NCI-H187 (cell line): ENCODE measurements around the gene NDRG4.
"Not testable (repeated sequence)": the region's sequence is repeated elsewhere in the genome, so short reads cannot be mapped to it uniquely, and the experiment has no call there.

ENCODE experiments used
- DNase-seq, 2 experiments: peaks; one replicate each; lab custom pipeline; 2025; lab: John Stamatoyannopoulos, UW

Gene NDRG4

DNA sequence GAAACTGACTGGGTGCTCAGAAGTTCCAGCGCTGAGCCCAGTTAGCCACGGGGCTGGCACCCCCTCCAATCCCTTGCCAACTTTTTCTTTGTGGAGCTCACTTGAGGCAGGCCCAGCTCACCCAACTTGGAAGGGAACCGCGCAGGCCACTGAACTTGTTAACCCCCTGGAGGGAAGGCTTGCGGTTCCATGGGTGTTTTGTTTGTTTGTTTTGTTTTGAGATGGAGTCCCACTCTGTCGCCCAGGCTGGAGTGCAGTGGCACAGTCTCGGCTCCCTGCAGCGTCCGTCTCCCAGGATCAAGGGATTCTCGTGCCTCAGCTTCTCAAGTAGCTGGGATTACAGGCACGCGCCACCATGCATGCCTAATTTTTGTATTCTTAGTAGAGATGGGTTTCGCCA lies 34.1 kb upstream of the NDRG4 start:
- DNase-seq, result no peak

DNA sequence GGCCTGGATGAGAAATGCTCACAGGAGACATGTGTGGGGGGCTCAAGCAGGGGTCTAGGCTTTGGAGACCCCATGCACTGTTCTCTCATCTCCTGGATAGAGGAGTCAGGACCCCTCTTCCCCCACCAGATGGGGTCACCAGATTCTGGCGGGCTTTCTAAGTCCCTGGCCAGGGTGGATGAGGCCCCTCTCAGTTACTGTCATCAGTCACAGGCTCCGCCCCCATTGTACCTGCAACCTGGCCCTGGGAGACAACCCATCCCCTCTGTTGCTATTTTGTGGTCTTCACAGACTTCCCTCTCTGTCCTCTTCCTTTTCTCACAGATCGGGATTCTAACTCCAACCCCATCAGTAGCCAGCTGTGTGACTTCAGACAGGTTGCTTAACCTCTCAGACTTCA lies 33.5 kb upstream of the NDRG4 start:
- no peak for DNase-seq

DNA sequence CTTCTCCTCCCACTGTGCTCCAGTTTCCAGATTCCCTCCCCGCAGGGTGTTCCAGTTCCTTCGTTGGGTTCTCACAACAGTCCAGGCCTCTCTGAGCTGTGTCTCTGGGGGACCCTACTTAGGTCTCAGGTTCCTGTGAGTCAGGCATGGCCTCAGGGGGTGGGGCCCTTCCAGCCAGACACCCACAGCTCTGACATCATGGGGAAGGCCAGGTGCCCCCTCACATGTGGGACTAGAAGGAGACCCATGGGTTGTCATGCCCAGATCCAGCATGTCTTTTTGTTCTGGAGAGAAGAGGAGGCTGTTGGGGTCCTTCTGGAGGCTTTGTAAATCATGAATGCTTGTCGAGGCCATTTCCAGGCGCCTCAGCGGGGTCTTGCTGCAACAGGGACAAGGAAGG lies 32.0 kb upstream of the NDRG4 start:
- no peak for DNase-seq

DNA sequence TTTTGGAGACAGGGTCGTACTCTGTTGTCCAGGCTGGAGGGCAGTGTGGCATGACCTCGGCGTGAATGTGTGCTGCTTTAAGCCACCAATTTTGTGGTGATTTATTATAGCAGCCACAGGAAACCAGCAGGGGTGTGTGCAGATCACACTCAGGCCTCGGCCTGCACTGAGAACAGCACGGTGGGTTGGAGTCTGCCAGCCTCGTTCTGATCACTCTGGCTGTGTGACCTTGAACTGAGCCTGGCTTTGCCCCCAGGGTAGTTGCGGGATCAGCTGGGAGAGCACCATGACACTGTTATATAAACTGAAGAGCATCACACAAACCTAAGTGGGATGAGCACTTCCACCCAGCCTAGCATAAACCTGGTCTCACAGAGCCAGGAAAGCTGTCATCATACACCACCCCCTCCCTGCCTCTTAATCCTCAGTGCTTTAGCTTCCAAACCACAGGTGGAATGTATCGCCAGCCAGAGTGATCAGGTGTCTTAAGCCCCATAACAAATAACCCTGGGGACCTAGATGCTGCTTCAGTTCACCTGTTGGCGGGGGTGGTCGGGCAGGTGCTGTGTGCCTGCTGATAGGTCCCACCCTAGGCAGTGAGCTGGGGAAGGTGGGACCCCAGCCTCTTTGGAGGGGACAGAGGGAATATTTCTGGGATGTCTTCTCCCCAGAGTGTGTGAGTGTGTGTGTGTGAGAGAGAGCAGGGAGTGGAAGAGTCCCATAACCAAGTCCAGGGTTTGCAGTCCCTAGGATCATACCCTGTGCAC lies 28.6 kb upstream of the NDRG4 start:
- DNase-seq, result no peak

DNA sequence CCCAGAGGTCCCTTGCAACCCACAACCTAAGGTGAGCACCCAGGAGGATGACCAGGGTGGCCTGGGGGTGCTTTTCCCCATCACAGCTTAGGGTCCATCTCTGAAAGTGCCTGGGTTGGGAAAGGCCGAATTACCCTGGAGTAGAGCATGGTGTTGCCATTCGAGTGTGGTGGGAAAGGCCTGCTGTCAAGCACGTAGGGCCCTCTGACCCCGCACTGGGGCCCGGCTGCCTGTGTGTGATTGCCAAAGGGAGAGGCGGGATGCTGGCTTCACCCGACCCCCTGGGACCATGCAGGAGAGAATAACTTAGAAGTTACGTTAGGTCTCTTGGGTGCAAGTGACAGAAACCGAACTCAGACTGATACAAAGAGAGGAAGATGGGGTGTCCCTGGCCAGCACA lies 27.7 kb upstream of the NDRG4 start:
- DNase-seq, result no peak

DNA sequence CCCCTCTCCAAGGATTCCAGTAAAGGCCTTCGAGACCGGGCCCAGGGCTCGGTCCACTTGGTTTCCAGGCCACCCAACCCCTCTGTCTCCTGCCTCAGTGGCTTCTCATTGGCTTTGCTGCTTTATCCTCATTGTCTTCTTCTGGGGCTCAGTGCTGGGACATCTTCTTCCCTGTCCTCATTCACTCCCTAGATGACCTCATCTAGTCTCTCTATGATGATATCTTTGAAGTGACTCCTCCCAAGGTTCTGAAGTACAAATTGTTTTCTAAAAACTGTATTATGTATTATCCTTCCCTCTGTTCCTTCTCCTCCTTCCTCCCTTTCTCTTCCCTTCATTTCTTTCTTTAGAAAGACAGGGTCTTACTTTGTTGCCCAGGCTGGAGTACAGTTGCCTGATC lies 27.1 kb upstream of the NDRG4 start:
- DNase-seq, result no peak

DNA sequence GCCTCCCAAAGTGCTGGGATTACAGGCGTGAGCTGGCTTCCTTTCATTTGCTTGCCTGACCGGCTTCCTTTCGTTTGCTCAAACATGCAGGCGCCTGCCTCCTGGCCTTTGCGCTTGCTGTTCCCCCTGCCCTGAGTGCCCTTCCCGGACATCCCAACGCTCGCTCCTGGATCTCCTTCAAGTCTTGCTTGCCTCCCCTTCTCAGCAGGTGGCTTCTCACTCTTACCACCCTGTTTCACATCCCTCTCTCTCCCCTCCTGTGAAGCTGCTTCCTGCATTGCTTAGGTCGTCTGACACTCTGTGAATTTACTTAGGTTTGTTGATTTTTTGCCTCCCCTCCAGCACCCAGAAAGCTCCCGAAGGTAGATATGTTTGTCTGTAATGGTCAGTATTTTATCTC lies 25.6 kb upstream of the NDRG4 start:
- DNase-seq, result no peak

DNA sequence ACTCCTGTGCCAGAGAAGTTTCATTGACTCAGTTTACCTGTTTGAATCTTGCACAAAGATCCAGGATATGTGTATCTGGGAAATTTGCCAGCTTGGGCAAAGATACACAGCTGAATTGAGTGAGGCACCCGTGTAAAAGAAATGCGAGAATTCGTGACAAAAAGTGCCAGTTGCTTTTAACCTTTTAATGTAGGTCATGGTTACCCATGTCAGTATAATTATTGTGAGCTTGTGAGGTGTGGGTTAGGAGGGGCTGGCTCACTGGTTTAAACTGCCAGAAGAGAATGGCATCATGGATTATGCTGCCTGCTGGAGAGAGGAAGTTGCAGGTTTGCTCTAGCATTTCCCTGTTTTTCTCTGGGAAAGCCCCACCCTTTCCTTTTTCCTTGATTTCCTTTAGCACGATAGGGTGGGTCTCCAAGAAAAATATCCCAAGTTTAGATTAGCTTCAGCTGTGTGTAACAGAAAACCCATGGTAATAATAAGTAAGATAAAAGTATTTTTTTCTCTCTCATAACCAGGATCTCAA lies 24.8 kb upstream of the NDRG4 start:
- DNase-seq, result no peak

DNA sequence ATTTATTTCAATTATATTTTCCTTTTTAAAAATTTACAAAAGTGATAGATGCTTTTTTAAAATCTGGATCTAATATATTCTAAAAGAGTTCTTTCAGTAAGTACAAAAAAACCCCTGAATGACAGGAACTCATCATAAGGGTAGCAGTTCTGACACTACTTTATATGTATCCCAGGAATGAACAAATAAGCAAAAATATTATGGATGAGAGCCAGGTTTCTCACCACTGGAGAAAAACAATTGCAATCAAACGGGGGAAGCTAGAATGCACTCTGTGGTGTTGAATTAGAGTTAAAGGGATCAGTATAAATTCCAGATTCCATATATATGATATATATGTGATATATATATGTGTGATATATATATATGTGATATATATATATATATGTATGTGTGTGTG lies 23.2 kb upstream of the NDRG4 start:
- DNase-seq, result no peak

DNA sequence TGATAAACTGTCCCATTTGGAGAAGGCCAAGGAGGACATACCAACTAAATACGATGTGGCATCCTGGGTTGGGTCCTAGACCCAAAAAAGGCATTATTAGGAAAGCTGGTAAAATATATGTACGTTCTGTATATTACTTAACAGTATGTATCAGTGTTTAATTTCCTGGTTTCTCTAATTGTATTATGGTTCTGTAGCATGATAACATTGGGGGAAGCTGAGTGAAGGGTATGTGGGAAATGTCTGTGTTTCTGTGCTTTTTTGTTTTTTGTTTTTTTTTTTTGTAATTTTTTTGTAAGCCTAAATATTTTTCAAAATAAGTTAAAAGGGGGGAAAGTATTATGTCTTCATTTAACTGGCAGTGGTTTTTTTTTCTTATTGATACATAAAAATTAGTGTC lies 21.5 kb upstream of the NDRG4 start:
- DNase-seq, result no peak

DNA sequence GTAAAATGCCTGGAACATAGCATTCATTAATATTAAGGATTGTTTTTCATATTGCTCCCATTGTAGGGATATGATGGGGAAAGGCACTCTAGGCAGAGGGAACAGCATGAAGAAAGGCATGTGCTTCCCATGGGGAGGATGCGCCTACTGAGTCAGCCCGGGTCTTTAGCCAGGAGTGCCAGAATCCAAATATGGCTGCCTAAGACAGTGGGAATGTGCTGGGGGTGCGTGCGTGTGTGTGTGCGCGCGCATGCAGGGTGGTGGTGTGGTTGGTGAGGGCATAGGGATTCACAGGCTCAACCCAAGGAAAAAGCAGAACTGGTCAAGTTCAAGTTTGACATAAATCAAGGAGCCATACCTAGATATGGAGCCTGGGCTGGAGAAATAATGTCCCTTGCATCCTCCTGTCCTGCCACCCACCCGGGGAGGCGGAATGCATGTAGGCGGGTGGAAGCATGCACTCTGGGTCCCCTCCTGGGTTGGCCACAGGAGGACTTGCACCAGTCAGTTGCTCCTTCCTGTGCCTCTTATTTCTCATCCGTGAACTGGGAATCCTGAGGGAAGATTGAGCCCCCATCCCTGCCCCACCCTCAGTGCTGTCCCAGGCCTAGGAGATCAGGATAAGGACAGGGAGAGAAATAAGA lies 18.6 kb upstream of the NDRG4 start:
- DNase-seq, result no peak

DNA sequence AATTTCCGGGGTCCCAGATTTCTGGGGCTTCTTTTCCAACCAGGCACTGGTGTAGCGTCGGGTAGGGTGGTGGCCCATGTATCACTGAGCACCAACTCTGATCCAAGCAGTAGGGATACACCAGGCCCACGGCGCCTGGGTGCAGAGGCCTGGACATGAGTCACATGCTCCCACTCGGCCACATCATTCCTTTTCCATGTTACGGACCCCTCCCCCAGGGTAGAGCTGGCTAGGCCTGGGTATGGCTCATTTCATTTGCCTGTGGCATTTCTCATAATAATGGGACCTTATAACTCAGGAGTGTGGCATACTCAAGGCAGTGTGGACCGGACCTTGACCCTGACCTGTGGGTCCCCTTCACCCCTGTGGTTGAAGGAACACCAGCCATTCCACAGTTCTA lies 18.0 kb upstream of the NDRG4 start:
- DNase-seq, result no peak

DNA sequence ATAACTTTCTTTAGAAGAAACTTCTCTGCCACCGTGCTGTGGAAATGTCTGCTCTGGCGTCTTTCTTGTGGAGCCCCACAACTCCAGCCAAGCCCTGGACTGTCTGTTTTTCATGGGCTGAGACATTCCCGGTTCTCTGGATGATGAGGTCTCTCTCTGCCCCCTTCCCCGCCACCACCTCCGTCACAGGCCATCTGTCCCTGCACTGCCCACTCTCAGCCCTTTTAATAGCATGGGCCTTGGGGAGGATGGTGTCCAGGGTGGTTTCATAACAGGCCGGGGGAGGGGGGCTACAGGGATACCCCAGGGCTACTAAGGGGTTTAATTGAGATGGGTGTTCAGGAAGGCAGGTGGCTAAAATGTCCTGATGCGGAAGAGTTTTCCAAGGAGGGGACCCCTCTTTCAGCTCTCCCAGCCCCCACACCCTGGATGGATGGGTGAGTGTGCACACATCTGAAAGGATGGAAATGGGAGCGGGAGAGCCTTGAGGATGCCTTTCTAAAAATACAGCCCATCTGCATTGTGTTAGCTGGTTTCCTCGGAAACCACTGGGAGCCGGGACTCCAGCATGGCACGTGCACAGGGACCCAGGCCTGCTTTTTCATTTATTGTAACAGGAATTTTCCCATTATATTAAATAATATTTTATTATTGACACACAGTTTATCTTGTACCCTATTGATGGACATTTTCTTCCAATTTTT lies 14.6 kb upstream of the NDRG4 start:
- no peak for DNase-seq

DNA sequence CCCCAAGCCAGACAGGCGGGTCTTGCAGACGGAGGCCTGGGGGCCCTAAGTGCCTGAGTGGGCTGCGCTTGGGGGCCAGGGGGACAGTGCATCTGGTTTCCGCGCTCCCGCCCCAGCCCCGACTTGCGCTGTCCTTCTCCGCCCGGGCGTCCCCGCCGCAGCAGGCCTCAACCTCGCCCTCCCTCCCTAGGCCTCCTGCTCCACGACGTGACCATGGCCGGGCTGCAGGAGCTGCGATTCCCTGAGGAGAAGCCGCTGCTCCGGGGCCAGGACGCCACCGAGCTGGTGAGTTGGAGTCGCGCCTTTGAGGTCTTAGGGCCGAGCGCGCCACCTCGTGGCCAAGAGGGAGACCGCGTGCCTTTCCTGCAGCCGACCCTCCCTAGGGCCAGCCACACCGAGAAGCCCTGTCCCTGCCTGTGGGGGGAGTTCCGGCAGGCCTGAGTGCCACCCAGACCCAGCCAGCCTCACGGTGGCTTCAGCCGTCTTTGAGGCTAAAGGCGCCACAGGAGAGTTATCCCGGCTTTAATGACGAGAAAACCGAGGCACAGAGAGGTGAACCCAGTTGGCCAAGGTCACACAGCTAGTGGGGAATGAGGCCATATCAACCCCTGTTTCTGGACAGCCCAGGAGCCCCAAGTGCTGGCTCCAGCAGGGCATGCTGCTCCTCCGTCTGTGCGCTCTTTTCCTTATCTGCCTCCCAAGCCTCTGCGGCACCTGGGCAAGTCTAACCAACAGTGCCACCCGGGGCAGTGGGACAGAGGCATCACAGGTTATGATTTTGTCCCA lies 12.2 kb upstream of the NDRG4 start:
- DNase-seq, result peak; percentile 5 to 32

DNA sequence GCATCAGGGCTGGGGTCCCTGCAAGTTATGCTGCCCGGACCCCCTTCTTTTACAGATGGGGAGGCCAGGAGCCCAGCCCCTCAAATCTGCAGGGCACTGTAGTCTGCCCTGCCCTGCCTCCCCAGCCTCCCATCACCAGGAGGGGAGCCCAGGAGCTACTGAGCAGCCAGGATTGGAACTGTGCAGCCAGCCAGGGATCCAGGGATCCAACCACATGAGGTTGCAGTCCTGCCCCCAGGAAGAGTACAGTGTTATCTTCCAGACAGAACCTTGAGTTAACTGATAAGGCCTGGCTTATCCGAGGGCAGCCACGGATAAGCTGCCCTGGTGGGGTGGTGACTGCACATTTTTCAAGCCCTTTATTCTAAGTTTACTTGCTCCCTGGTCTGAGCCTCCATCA lies 11.4 kb upstream of the NDRG4 start:
- no peak for DNase-seq

DNA sequence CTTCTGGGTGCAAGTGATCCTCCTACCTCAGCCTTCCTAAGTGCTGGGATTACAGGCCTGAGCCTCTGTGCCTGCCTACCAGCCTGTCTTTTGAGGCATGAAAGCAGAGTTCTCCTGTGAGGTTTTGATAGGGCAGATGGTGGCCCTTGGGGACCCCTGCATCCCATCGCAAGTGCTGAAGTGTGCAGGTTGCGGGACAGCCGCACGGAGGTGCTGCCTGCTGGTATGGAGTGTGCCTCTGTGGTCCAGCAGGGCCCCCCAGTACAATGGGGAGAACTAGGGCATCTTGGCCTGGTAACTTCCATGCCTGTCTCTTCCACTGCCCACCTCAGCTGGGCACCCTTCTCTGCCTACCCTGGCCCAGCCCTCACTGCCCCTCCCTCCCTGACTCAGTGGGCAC lies 9.9 kb upstream of the NDRG4 start:
- no peak for DNase-seq

DNA sequence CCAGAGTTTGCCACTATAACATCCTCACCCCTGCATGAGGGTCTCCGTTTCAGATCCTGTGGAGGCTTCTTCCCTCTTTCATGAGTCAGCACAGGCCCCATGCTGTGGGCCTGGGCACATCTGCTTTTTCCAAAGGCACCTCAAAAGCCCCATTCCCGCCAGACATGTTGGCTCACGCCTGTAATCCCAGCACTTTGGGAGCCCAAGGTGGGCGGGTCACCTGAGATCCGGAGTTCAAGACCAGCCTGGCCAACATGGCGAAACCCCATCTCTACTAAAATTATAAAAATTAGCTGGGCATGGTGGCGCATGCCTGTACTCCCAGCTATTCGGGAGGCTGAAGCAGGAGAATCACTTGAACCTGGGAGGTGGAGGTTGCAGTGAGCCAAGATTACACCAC lies 9.4 kb upstream of the NDRG4 start:
- DNase-seq, result not testable (repeated sequence)

DNA sequence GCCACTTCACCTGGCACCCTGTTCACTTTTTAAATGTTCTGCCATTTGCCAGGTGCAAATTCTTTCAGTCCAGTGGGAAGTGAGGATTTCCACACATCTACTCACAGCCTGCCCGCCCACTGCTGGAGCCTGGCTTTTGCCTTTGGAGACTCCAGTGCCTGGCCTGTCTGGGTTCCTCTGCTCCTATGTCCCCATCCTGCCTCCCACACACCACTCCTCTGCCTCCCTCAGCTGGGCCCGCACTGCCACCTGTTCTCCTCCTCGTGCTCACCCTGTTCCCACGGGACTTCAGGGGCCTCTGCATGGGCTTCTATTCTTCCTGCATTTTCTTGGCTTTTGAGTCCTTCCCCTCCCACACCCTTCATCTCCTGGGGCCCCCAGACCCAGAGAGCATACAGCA lies 7.9 kb upstream of the NDRG4 start:
- no peak for DNase-seq

DNA sequence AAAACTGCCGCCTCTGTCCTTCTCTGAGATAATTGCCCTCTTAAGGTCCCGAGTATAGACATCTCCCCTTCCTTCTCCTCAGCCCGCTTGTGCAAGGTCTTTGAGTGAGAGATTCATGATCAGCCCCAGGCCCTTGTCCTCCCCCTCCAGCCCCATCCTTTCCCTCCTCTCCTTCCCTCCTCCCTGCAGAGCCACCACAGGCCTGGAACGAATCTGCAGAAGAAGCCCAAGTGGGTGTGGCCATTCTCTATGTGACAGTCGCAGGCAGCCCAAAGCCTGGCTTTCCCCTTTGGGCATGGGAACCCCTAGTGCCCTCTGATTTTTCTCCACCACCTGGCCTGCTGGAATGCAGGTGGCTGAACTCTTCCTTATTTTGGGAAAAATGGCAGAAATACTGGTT lies 7.2 kb upstream of the NDRG4 start:
- DNase-seq, result no peak

DNA sequence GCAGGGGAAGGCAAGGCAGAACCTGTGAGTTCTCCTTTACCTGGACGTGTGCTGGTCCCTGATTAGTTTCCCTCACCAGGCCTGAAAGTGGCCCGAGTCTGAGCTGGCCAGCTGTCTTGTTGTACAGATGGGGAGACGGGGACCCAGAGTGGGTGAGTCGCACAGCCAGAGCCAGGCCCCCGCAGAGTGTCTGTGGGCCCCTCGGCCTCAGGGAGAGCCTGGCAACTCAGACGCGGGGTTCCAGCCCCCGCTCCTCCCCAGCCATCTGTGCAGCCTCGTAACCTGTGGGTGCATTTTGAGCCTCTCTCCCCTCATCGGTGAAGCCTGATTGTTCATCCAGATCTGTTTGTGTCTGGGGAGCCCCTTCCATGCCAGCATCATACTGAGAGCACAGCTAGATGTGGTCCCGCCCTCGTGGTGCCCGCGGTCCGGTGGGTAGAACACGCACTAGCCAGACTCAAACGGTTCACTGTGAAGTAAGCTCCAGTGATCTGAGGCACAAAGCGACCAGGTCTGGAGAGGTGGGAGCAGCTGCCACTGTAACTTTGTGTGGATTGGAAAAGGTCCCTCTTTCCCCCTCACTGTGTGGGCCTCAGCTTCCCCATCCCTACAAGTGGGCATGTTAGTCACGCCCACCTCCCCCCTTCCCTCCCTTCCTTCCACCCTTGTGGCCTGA lies 6.0 kb upstream of the NDRG4 start:
- no peak for DNase-seq

DNA sequence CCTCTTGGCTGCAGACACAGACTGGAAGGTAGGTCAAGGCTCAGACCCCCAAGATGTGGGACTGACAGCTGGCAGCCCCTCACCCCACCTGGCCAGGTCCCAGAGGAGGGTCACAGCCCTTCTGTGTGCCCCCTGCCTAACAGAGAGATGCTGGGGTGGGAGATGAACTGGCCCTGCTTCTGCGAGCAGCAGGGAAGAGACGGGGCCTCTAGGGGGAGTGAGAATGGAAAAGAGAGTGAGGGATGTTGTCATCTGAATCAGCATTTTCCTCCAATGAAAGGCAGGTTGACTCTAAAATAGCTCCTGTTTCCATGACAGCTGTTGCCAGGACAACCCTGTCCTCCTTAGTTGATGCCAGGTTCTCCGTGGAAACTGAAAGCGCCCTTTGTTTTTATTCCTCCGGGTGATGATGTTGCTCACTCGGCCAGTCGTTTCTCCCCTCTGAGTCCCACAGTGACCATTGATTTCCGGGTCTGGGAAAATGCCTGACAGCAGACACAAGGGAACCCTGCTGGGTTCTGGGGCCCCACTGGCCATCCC lies 4.9 kb upstream of the NDRG4 start:
- peak; percentile 54 to 65 for DNase-seq
